GM21786 (cell line): ENCODE results near the gene PRTFDC1.
"Not testable (repeated sequence)": the region's sequence is repeated elsewhere in the genome, so short reads cannot be mapped to it uniquely, and the experiment has no call there.

Experiments used
- ATAC-seq: cut with Tn5 transposase; IDR thresholded peaks from one replicate; pipeline ENCODE4 v1.9.1; 2021; ENCODE audit not compliant: unreplicated experiment

The PRTFDC1 gene, protein sequence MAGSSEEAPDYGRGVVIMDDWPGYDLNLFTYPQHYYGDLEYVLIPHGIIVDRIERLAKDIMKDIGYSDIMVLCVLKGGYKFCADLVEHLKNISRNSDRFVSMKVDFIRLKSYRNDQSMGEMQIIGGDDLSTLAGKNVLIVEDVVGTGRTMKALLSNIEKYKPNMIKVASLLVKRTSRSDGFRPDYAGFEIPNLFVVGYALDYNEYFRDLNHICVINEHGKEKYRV

DNA sequence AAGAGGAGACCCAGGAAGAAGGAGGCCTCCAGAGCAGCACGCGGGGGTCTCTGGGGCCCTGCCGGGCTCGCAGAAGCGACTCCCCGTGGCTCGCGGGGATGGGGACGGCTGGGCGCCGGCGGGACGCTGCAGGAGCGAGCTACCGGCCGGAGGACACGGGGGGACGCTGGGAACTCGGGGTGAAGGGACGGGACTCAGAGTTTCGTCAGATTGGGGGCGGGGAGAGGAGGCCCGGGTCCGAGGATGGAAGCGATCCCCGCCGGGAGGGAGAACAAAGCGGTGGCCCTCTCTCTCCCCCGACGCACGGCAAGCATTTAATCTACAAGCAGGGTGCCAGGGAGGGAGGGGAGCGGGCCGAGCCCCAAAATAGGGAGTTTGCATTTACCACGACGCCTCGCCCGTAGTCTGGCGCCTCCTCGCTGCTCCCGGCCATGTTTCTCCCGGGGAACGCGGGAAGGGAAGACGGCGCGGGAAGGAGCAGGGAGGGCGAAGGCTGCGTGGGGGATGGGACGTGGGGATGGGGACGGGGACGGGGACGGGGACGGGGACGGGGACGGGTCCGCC, at the start of gene PRTFDC1:
PRTFDC1 (minus strand) TSS at position 464 of the 564 bp plus-strand sequence; CDS start at position 433, 31 bp downstream.
- ATAC-seq, result peak; percentile 16

DNA sequence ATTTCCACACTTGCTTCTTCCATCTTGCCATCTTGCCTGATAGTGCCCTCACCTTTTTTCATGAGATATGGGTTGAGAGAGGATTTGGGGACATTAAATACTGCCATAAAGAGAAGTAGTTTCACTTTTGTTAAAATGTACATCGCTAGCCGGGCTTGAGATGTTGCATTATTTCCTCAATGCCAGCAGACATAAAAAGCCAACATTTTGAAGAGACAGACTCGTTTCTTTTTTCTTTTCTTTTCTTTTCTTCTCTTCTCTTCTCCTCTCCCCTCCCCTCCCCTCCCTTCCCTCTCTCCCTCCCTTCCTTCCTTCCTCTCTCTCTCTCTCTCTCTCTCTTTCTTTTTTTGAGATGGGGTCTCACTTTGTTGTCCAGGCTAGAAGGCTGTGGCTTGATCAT, 45.6 kb upstream of the PRTFDC1 start:
- no peak for ATAC-seq

DNA sequence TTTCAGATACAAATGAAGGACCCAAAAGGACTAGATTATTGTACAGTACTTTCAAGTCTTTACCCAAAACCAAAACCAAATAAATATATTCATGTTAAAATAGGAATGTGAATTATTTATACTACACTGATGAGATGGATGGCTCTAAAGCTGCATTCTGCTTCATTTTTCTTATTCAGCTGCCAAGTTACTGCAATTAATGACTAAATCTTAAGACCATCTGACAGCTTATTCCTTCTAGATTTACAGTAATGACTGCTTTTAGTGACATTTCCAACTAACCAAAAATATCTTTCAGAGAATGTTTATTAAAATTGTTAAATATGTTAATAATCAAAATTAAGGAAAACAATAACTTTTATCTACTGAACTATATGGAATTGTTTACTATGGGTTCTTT, 42.7 kb upstream of the PRTFDC1 start:
- ATAC-seq, result no peak

DNA sequence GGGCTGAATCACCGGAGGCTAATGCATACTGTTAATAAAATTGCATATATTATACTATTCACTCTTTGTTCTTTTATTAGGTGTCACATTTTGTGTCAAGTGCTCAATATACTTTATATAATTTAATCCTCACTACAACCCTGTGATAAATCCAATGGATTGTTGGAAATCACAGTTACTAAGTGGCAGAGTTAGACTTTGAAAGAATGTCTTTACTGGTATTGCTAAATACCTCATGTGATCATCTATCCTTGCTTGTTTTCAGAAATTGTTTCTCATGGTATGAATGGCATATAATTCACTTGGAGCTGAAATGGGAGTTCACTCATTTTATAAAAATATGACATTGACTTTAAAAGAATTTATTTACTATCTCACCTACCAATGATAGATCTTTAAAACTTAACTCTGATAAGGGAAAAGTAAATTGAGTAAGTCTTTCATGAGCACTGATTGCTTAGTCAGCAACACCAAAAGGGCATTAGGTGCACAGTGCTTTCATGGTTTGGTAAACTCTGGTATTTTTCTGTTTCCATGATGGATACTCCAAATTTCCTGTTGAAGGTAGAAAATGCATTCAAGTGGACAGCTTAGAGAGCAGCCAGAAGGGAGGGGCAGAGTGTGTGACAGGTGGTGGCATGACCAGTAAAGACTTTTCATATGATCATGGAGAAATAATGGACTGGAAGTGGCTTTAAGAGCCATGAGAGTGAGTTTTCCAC, 41.0 kb upstream of the PRTFDC1 start:
- no peak for ATAC-seq

DNA sequence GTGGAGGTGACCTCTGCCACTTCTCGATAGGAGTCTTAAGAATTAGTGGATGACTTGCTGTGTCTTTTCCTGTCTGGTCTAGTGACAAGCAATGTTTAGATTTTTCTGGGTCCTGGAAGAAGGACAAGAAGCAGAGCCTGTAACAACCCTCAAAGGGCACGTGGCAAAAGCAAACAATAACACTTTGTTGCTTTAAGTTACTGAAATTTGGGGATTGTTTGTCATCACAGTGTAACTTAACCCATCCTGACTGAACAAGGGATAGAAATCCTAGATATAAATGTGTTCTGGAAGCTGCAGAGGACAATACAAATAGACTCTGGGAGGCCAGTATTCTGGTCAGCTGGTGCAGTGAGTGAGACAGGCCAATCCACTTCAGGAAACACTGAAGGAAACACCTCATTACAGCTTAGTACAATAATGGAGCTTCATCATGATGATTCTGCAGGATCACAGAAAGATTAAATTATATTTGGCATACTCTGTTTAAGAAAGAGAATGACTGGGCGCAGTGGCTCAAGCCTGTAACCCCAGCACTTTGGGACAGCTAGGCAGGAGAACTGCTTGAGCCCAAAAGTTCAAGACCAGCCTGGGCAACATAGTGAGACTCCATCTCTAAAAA, 40.2 kb upstream of the PRTFDC1 start:
- ATAC-seq, result no peak

DNA sequence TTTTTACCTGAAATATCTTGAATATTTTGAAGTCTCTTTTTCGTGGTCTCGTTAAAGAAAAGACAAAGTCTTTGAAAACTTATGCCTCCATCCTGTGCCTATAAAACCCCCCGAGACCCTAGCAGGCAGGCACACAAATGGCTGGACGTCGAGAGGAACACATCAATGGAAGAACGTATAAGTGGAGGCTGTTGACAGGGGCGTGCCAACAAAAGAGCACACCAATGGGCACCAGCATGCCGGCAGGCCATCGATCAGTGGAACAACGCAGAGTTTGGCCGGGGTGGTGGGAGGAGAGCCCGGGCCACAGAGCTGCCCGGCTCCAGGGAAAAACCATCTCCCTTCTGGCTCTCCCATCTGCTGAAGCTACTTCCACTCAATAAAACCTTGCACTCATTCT, 38.9 kb upstream of the PRTFDC1 start:
- ATAC-seq, result no peak

DNA sequence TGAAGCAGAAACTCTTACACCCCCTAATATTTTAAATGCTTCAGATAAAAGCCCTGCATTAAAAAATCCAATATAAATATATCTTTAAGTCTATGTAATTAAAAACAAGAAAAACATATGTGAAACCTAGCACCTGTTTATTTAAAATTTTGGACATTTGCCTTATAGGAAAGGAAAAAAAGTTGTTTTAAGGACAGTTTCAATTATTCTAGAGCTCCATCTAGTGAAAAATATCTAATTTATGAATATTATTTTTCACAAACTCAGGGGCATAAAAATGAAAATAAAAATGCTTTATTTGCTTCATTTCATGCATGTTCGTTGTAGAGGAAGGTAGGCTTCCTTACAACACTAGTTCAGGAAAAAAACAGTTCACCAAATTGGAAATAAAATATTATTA, 37.5 kb upstream of the PRTFDC1 start:
- no peak for ATAC-seq

DNA sequence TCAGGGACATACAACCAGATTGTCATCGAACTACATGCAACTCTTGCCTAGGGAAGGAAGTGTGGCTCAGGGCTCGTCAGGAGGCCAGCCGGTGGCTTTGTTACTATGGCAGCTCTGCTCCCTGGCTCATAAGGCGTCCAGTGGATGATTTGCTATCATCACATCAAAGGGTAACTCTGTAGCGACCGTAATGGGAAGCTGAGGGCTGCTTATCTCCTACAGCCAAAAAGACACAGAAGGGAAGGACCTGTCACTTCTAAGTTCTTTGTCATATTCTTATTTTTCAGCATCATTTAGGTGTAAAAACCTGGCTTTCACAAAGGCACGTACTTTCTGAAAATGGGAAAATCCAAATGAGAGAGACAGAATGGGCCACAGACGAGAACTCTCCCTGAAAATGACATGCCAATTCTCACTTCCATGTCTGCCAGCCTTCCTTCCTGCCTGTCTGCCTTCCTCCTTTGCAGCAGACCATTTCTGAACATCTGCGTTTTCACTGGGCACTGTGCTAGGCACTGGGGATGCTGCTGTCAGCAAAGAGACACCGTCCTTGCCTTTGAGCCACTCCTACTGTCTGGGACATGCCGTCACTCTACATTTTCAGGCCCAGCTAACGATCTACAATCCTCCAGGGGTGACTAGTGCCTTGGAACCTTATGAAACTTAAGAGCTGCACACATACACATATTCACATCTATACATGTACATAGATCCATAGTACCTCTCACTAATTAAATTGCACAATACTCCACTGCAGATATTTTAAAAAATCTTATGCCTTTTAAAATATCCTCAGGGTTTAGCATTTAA, 36.6 kb upstream of the PRTFDC1 start:
- ATAC-seq, result no peak

DNA sequence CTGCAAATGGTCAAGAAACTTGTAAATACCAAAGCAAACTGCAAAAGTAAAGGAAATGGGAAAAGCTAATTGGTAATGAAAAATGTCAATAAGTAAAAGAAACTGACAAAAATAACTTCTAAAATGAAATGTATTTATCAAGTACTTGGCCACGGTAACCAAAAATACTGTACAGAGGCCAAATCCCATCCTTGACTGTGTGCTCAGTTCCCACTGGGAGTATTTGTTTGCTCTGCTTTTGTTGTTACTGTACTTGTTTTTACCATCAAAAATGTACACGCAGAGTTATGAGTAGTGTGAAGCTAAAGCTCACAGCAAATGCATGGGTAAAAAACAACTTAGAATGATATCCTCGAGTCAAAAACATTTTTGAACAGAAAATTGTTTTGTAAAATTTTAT, 32.5 kb upstream of the PRTFDC1 start:
- ATAC-seq, result no peak

DNA sequence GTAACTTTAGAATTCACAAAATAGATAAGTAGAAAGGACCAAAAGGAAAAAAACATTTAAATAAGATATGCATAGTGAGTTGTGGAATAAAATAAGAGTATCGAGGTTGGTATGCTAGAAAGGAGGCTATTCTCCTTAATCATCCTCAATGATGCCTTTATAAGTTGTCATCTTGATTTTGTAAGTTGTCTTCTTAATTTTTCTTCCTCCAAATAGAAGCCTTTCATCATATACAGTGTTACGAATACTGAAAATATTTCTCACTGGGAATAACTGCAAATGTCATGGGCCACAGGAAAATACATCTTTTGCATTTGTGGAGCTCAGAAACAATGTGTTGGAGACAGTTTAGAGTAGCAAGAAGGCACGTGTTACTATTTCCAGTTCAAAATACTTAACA, 31.5 kb upstream of the PRTFDC1 start:
- ATAC-seq, result no peak

DNA sequence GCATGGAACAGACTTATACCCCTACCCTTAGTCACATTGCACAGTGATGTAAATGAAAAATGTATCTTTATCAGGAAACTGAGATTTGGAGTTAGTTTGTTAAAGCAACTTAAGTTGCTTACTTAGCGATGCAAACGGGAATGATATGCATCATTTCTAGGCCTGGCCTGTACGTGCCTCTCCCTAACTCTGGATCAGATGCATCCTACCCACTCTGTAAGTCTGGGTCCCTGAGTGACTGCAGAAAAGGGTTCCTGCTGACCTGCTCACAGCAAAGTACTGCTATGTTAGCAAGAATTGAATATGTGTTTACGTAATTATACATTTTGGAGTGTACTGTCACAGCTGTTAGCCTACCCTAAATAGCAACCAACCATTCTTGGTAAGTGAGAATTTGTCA, 30.7 kb upstream of the PRTFDC1 start:
- no peak for ATAC-seq

DNA sequence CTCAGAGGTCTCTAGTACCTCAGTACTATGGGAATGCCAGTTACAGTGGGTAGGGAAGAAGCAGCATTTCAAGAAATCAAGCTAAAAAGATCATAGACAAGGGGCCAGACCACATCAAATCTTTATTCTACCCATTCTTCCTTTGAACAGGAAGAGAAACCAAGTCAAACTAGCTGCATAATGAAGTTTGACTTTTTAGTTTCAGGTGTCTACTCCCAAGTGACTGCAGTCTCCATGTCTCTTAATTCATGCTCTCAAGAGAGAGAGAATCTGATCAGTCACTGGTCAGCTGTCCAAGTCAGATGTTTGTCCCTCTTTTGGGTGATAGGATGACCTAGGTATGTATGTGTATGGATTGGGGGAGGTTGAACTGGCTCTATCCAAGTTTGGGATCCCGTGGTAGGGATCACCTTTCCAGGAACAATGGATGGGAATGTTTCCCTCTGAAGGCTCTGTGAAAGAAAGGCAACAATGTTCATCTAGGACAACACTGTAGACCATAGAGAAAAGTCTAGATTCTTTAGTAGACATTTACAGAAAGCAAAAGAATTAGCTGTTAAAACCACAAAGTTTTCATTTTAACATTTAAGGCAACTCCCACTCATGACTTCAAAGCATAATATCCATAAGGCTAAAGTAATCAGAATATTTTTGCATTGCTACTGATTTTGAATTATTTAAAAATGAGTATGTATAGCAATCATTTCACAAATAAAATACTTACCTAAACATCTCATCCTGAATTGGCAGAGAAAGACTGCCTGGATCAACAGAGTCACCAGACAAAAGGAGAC, 30.1 kb upstream of the PRTFDC1 start:
- ATAC-seq, result peak; percentile 66

DNA sequence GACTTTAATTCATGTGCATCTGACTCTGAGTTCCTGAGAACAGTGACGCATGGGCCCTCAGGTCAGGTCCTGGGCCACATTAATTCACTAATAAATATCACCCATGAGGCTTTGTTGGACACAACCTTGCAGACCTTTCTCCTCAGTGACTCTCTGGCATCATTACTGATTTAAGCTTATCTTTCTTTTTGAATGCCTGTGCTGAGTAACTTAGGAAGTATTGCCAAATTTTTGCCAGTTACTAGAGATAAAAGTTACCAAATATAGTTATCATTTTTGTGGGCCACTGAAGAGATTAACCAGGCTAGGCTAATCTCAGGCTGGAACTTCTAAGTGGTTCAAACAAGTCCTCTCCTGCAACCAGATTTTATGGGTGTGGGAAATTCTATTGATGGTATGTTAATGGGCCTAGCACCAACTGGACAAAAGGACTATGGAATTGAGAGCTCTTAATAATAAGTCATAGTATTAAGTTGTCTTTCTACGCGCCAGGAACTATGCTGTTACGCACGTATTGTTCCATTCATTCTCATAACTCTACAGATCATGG, 28.8 kb upstream of the PRTFDC1 start:
- ATAC-seq, result no peak

DNA sequence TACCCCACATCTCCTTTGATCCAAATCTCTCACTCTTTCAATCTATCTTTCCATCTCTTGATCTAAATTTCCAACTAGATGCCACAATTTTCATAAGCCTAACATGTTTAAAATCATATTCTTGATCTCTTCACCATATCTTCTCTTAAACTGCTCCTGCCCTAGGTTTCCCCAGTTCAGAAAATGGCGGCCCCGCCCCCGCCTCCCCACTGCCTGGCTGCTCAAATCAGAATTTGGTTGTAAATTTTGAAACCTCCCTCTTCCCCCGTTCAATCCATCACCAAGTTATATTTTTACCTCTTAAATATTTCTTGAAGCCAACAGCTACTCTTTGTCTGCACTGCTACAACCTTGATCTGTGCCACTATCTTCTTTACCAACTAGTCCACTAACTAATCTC, 27.3 kb upstream of the PRTFDC1 start:
- ATAC-seq, result no peak

DNA sequence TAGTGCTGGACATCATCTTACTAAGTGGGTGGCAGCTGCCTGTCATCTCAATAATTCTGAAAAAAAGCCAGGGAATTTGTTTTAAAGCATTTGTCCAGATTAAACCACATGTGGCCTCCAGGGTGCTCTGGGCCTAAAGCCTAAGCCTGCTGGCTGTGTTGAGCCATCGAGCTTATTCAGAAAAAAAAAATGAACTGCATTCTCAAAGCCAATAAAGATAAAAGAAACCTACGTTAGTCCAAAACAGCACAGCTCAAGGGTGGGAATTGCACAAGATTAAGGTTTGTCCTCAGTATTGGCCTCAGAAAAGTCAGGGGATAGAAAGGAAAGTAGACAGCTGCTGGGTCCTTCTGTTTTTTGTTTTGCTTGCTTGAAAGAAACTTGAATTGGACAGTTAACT, 22.6 kb upstream of the PRTFDC1 start:
- no peak for ATAC-seq

DNA sequence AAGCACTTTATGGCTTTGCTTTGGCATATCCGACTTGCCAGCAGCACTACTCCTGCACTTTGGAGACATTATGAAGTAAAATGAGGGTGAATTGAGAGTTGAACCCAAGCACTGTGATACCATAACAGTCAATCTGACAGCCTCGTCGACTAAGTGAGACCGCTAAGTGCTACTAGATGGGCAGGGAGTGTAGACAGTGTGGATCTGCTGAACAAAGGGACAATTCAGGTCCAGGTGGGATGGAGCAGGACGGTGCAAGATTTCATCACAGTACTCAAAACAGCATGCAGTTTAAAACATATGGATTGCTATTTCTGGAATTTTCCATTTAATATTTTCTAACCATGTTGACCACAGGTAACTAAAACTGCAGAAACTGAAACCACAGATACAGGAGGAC, 20.8 kb upstream of the PRTFDC1 start:
- ATAC-seq, result no peak

DNA sequence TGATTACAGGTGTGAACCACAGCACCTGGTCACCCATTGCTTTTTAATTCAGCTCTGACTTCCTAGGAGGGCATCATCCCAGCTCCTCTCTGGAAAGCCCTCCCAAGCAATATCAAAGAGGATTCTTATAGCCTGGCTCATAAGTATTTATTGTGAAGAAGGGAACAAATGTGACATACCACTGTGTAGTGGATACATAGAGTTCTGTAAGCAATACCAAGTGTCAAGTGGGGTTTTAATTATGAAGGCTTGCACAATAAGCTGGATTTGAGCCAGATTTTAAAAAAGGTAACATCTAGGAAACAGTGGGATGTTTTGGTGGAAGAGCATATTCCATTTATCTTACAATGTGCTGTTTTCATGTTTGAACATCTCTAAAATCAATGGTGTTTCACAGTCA, 19.0 kb upstream of the PRTFDC1 start:
- no peak for ATAC-seq

DNA sequence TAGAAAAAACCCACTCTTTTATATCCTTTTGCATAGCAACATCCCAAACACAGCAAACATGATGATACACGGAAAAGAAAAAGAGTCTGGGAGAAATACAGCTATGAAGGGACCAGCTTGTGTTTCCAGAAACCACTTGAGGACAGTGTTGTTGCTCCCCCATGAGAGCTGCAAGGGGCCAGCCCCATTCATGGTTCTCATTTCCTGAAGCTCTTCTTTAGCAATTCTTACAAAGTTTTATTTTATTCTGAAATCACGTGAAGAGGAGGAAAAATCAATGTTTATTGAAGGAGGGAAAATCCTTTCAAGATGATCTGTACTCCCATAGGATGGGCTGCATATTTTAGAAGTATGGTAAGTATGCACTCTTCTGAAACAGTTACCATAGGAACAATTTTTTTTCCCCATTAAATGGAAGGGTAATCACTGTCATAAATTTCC, 17.5 kb upstream of the PRTFDC1 start:
- ATAC-seq, result no peak

DNA sequence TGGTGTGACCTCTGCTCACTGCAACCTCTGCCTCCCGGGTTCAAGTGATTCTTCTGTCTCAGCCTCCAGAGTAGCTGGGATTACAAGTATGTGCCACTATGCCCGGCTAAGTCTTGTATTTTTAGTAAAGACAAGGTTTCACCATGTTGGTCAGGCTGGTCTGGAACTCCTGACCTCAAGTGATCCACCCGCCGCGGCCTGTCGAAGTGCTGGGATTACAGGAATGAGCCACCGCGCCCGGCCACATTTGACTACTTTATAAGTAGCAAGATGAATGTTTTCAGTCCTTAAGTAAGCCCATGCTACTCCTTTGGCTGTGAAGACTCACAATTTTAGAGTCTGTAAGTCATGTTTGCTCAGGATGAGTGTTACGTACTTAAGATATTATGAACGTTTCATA, 16.5 kb upstream of the PRTFDC1 start:
- ATAC-seq, result not testable (repeated sequence)

DNA sequence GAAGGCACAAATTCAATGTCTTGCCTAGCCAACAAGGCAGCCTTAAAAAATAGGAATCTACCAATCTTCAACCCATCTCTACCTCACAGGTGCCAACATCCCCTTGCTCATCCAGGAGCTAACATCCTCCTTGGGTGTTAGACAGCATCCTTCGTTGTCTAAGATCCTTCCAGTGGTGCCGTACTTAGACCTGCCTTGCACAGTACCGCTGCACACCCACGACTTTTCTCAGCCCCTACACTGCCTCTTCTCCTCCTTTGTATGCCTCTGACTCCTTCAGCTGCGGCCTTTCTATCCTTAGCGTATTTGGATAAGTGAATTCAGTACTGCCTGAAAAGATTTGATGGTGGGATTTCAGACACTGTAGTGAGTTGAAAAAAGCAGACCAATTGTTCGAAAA, 15.9 kb upstream of the PRTFDC1 start:
- no peak for ATAC-seq
